ENCODE measurements around the gene DSPP.

Gene DSPP

GRCh38 chr4:87584222-87584908 lies 24.0 kb upstream of the DSPP start:
- no peak for DNase-seq (ENCODE audit: low spot score)
- TF ChIP-seq CTCF (IDR thresholded peaks at IDR 0.05; ENCODE audit: extremely low read depth, insufficient read depth, missing control alignments): no peak
- in situ Hi-C loops (cut with MboI; ENCODE audit: low pct_unique_long_range_greater_than_20kb, low sequenced_read_pairs, unreplicated experiment): no loop called here

GRCh38 chr4:87589531-87589930 lies 18.8 kb upstream of the DSPP start:
- in situ Hi-C loops (cut with MboI; ENCODE audit: low pct_unique_long_range_greater_than_20kb, low sequenced_read_pairs, unreplicated experiment): no loop called here
- DNase-seq (ENCODE audit: low spot score): no peak
- no peak for TF ChIP-seq CTCF (IDR thresholded peaks at IDR 0.05; ENCODE audit: extremely low read depth, insufficient read depth, missing control alignments)

GRCh38 chr4:87592124-87592523 lies 16.2 kb upstream of the DSPP start:
- no peak for TF ChIP-seq CTCF (IDR thresholded peaks at IDR 0.05; ENCODE audit: extremely low read depth, insufficient read depth, missing control alignments)
- DNase-seq (ENCODE audit: low spot score): no peak
- in situ Hi-C loops (cut with MboI; ENCODE audit: low pct_unique_long_range_greater_than_20kb, low sequenced_read_pairs, unreplicated experiment): no loop called here

GRCh38 chr4:87601361-87601760 lies 7.0 kb upstream of the DSPP start:
- no peak for TF ChIP-seq CTCF (IDR thresholded peaks at IDR 0.05; ENCODE audit: extremely low read depth, insufficient read depth, missing control alignments)
- in situ Hi-C loops (cut with MboI; ENCODE audit: low pct_unique_long_range_greater_than_20kb, low sequenced_read_pairs, unreplicated experiment): no loop called here
- no peak for DNase-seq (ENCODE audit: low spot score)

GRCh38 chr4:87614292-87614890 lies 6.1 kb downstream of the DSPP start:
- in situ Hi-C loops (cut with MboI; ENCODE audit: low pct_unique_long_range_greater_than_20kb, low sequenced_read_pairs, unreplicated experiment): no loop called here
- no peak for DNase-seq (ENCODE audit: low spot score)
- no peak for TF ChIP-seq CTCF (IDR thresholded peaks at IDR 0.05; ENCODE audit: extremely low read depth, insufficient read depth, missing control alignments)

- no peak for DNase-seq (ENCODE audit: low spot score)
- TF ChIP-seq CTCF (IDR thresholded peaks at IDR 0.05; ENCODE audit: extremely low read depth, insufficient read depth, missing control alignments): no peak
- in situ Hi-C loops (cut with MboI; ENCODE audit: low pct_unique_long_range_greater_than_20kb, low sequenced_read_pairs, unreplicated experiment): no loop called here
Observed at GRCh38 chr4:87616268-87616667, 7.9 kb downstream of the DSPP start.
